ENCODE results near the gene TMEM53. TPM values are rescaled to one million over a fixed set of nuclear protein-coding genes. Genes with fewer than 3 reads are reported as not detected.

Gene TMEM53
- total RNA-seq, 1 experiment from 2014 or later, result 22.9 TPM

- no peak overlapping the region for H3K4me3 ChIP-seq (ENCODE audit: low read depth in 2 of 2, low read length in 2 of 2)
- no peak for ATAC-seq
- no peaks in the 10 kb centered on the region for H3K36me3 ChIP-seq (ENCODE audit: control insufficient read depth, insufficient read depth, low read length)
- BruUV-seq (replicated peaks), result no TSS peak
- intact Hi-C loops (cut with micrococcal nuclease; ENCODE audit: unreplicated experiment), result no loop called here
- CTCF ChIA-PET, result no interaction called here
- H3K9me3 ChIP-seq (ENCODE audit: control insufficient read depth, insufficient read depth, low read depth, low read length), result no peaks in the 10 kb centered on the region
- POLR2A ChIA-PET, result no interaction called here
- in situ Hi-C loops (cut with HindIII; ENCODE audit: low pct_unique_long_range_greater_than_20kb, low sequenced_read_pairs), result no loop called here
- H3K27me3 ChIP-seq (ENCODE audit: control insufficient read depth, insufficient read depth, low read length), result no peaks in the 10 kb centered on the region
- no peak overlapping the region for H3K27ac ChIP-seq (ENCODE audit: low read length)
- H3K4me1 ChIP-seq (ENCODE audit: control insufficient read depth, insufficient read depth, low read length), result peaks cover 5% of the 10 kb centered on the region; the same call in 1 of the 2 replicates
- TF ChIP-seq CTCF (IDR thresholded peaks at IDR 0.05) (no peak), REST (IDR thresholded peaks at IDR 0.05; ENCODE audit: insufficient read depth in 1 of 2, low read depth in 2 of 2, low read length in 1 of 2) (no peak), TCF7L2 (IDR thresholded peaks at IDR 0.05; ENCODE audit: low read depth, low read length) (no peak), SIN3A (IDR thresholded peaks at IDR 0.05; ENCODE audit: borderline replicate concordance, insufficient read depth, low read depth, low read length) (no peak), POLR2AphosphoS5 (IDR thresholded peaks at IDR 0.05; ENCODE audit: low read depth, low read length) (no peak)
- DNase-seq (ENCODE audit: low read depth, low spot score), result no peak
Measured at GRCh38 chr1:44688760-44689446, 14.6 kb upstream of the TMEM53 start.

GRCh38 chr1:44685881-44686280 lies 11.6 kb upstream of the TMEM53 start:
- BruUV-seq (replicated peaks), result no TSS peak
- no peaks in the 10 kb centered on the region for H3K27me3 ChIP-seq (ENCODE audit: control insufficient read depth, insufficient read depth, low read length)
- in situ Hi-C loops (cut with HindIII; ENCODE audit: low pct_unique_long_range_greater_than_20kb, low sequenced_read_pairs) (no loop called here), intact Hi-C loops (cut with micrococcal nuclease; ENCODE audit: unreplicated experiment) (no loop called here)
- no peak overlapping the region for H3K27ac ChIP-seq (ENCODE audit: low read length)
- POLR2A ChIA-PET, result no interaction called here
- CTCF ChIA-PET, result no interaction called here
- H3K4me1 ChIP-seq (ENCODE audit: control insufficient read depth, insufficient read depth, low read length), result peaks cover 5% of the 10 kb centered on the region; the same call in 1 of the 2 replicates
- TF ChIP-seq TCF7L2 (IDR thresholded peaks at IDR 0.05; ENCODE audit: low read depth, low read length), result no peak
- TF ChIP-seq CTCF (IDR thresholded peaks at IDR 0.05), result no peak
- no peak for TF ChIP-seq REST (IDR thresholded peaks at IDR 0.05; ENCODE audit: insufficient read depth in 1 of 2, low read depth in 2 of 2, low read length in 1 of 2)
- no peak for TF ChIP-seq SIN3A (IDR thresholded peaks at IDR 0.05; ENCODE audit: borderline replicate concordance, insufficient read depth, low read depth, low read length)
- TF ChIP-seq POLR2AphosphoS5 (IDR thresholded peaks at IDR 0.05; ENCODE audit: low read depth, low read length), result no peak
- ATAC-seq (no peak), DNase-seq (ENCODE audit: low read depth, low spot score) (no peak)
- H3K36me3 ChIP-seq (ENCODE audit: control insufficient read depth, insufficient read depth, low read length), result no peaks in the 10 kb centered on the region
- H3K9me3 ChIP-seq (ENCODE audit: control insufficient read depth, insufficient read depth, low read depth, low read length), result no peaks in the 10 kb centered on the region
- H3K4me3 ChIP-seq (ENCODE audit: low read depth in 2 of 2, low read length in 2 of 2), result no peak overlapping the region
